Spleen (tissue), 11 donors: ENCODE measurements around the gene RERE. TPM values are rescaled to one million over a fixed set of nuclear protein-coding genes. Genes with fewer than 3 reads are reported as not detected.

ENCODE experiments used
- DNase-seq: peaks from one replicate; pipeline ENCODE4 v3.0.0-alpha.2; 2020
- H3K27ac ChIP-seq, 8 donors: fragments of 200-600 bp; sonication (generic) in 7 of 8; 1 replicate in 4 of 8; 2 replicates in 4 of 8; pipeline versions ENCODE4 v1.5.0 to v1.8.0; 2016 to 2021; ENCODE audit warnings: inconsistent platforms in 4 of 8, mild to moderate bottlenecking in 4 of 8, moderate library complexity in 1 of 8
- H3K27me3 ChIP-seq, 7 donors: fragments of 200-600 bp; sonication (generic) in 6 of 7; replicated peaks in 1 of 7; 1 replicate in 4 of 7; 2 replicates in 3 of 7; pipeline versions ENCODE4 v1.5.0 to v1.8.0; 2016 to 2021; ENCODE audit warnings: inconsistent platforms in 3 of 7, mild to moderate bottlenecking in 1 of 7
- H3K36me3 ChIP-seq, 6 donors: fragments of 200-600 bp; sonication (generic) in 5 of 6; 1 replicate in 4 of 6; 2 replicates in 2 of 6; pipeline versions ENCODE4 v1.5.0 to v1.8.0; 2016 to 2021; ENCODE audit warnings: inconsistent platforms in 2 of 6
- H3K4me1 ChIP-seq, 6 donors: fragments of 200-600 bp; sonication (generic) in 5 of 6; 1 replicate in 3 of 6; 2 replicates in 3 of 6; pipeline versions ENCODE4 v1.5.0 to v1.8.0; 2016 to 2021; ENCODE audit warnings: inconsistent platforms in 3 of 6
- H3K4me3 ChIP-seq, 8 donors: fragments of 200-600 bp; sonication (generic) in 7 of 8; 1 replicate in 4 of 8; 2 replicates in 4 of 8; pipeline versions ENCODE4 v1.5.0 to v1.8.0; 2016 to 2021; ENCODE audit warnings: inconsistent platforms in 4 of 8, mild to moderate bottlenecking in 4 of 8, moderate library complexity in 2 of 8
- H3K9me3 ChIP-seq, 8 donors: fragments of 200-600 bp; sonication (generic) in 7 of 8; 1 replicate in 4 of 8; 2 replicates in 4 of 8; pipeline versions ENCODE4 v1.5.0 to v1.8.0; 2016 to 2021; ENCODE audit warnings: inconsistent platforms in 4 of 8
- CTCF ChIP-seq, 11 experiments: fragments of 200-600 bp in 7 of 11; fragments of 450-650 bp in 4 of 11; sonication (generic) in 4 of 11; IDR thresholded peaks in 8 of 11; conservative IDR thresholded peaks in 3 of 11; 1 replicate in 7 of 11; 2 replicates in 4 of 11; pipeline versions ENCODE4 v1.4.0 to v1.8.0; 2016 to 2021; ENCODE audit warnings: antibody characterized with exemption in 11 of 11, inconsistent platforms in 4 of 11, mild to moderate bottlenecking in 1 of 11
- POLR2A ChIP-seq, 3 donors: fragments of 450-650 bp; IDR thresholded peaks; one replicate each; pipeline ENCODE4 v1.5.1; 2017; ENCODE audit warnings: antibody characterized with exemption in 3 of 3, mild to moderate bottlenecking in 1 of 3
- POLR2AphosphoS5 ChIP-seq, 3 donors: sonication (generic); formaldehyde crosslinking; IDR thresholded peaks; one replicate each; pipeline ENCODE4 v1.5.1; 2017; ENCODE audit warnings: antibody characterized with exemption in 3 of 3
- WGBS, 5 donors: extraction: QIAGEN DNeasy Blood & Tissue Kit in 3 of 5; methylation state at CpG; one replicate each; pipeline versions ENCODE4 v1.1.5 to v1.1.7; 2013 to 2018; 5-methylcytosine and 5-hydroxymethylcytosine counted together
- intact Hi-C: fragments of 100-400 bp; cut with DNase I; formaldehyde crosslinking; loops from one replicate; pipeline ENCODE4 v1.15.0; 2023; ENCODE audit warnings: low total_unique reads
- polyA plus RNA-seq, 3 donors: library from polyadenylated mRNA; stranded (reverse); fragments of 200-250 nt; gene quantifications; one replicate each; pipeline ENCODE4 v1.2.1, GENCODE V29; 2013
- total RNA-seq, 7 donors: library from RNA; depleted of rRNA in 3 of 7; stranded (reverse); fragments of >200 nt in 3 of 7; fragmentation: NEBNext Ultra II Directional in 4 of 7; extraction: Animal tissue kit (Norgen Biotek cat#: 25700) in 4 of 7; gene quantifications; one replicate each; pipeline versions ENCODE4 v1.1.0 to v1.2.1, GENCODE V29; 2016 to 2021
- donor health status: healthy with polysubstance abuse.
- donor health status: DM: no; HTN: no; CAD: no; lungs with moderate emphysema.
- donor health status: DM: no; HTN: no; CAD: no.
- donor health status: Bipolar disorder and iron deficiency.
- donor health status: healthy.
- donor health status: DM: no; HTN: no; CAD: no.
- donor health status: DM: yes; HTN: yes; CAD: no.

RERE gene
- total and polyA plus RNA-seq, 10 donors, result 10.3 to 149 (median 117) TPM

GRCh38 chr1:8497210-8497819 is 320.1 kb downstream of the RERE start:
- no peak for TF ChIP-seq POLR2A (IDR thresholded peaks at IDR 0.05)
- no peak for TF ChIP-seq POLR2AphosphoS5 (IDR thresholded peaks at IDR 0.05)
- TF ChIP-seq CTCF (IDR thresholded peaks at IDR 0.05 in 8 of 11, conservative IDR thresholded peaks at IDR 0.05 in 3 of 11), result no peak
- no peak for DNase-seq
- H3K27me3 ChIP-seq, result no peaks in the 10 kb centered on the region
- no peaks in the 10 kb centered on the region for H3K9me3 ChIP-seq
- WGBS, 5 donors, result 45 to 61% (median 51%) methylated on average over 3 of the region's 3 CpGs
- H3K27ac ChIP-seq, result peak overlapping the region in 7 of 8 donors; percentile 44 to 76 (median 71)
- peaks cover 0 to 48% (median 15%) of the 10 kb centered on the region in 6 donors for H3K36me3 ChIP-seq
- H3K4me3 ChIP-seq, result peak overlapping the region in 1 of 8 donors; percentile 20
- intact Hi-C loops, result no loop called here
- peaks cover 17 to 65% (median 36%) of the 10 kb centered on the region in 6 donors for H3K4me1 ChIP-seq

GRCh38 chr1:8496473-8496872 is 321.0 kb downstream of the RERE start:
- 68 to 83% (median 75%) methylated on average over 8 of the region's 8 CpGs for WGBS, 5 donors
- H3K27ac ChIP-seq, result peak overlapping the region in 5 of 8 donors; percentile 44 to 76 (median 72)
- DNase-seq, result no peak

GRCh38 chr1:8495928-8496401 is 321.5 kb downstream of the RERE start:
- DNase-seq, result no peak
- Histone ChIP-seq H3K9me3 (no peaks in the 10 kb centered on the region), H3K36me3 (peaks cover 0 to 52% (median 15%) of the 10 kb centered on the region in 6 donors), H3K27ac (peak overlapping the region in 4 of 8 donors; percentile 68 to 76 (median 74)), H3K27me3 (no peaks in the 10 kb centered on the region), H3K4me3 (no peak overlapping the region), H3K4me1 (peaks cover 17 to 68% (median 37%) of the 10 kb centered on the region in 6 donors)
- intact Hi-C loops, result no loop called here
- TF ChIP-seq CTCF (IDR thresholded peaks at IDR 0.05 in 8 of 11, conservative IDR thresholded peaks at IDR 0.05 in 3 of 11) (no peak), POLR2A (IDR thresholded peaks at IDR 0.05) (no peak), POLR2AphosphoS5 (IDR thresholded peaks at IDR 0.05) (no peak)
- 67 to 77% (median 75%) methylated on average over 6 of the region's 6 CpGs for WGBS, 5 donors

More at GRCh38 chr1:8496473-8496872, 321.0 kb downstream of the RERE start:
- Histone ChIP-seq H3K4me1 (peaks cover 17 to 68% (median 37%) of the 10 kb centered on the region in 6 donors), H3K4me3 (no peak overlapping the region), H3K9me3 (no peaks in the 10 kb centered on the region), H3K36me3 (peaks cover 0 to 48% (median 15%) of the 10 kb centered on the region in 6 donors), H3K27me3 (no peaks in the 10 kb centered on the region)
- intact Hi-C loops, result no loop called here
- no peak for TF ChIP-seq CTCF (IDR thresholded peaks at IDR 0.05 in 8 of 11, conservative IDR thresholded peaks at IDR 0.05 in 3 of 11)
- no peak for TF ChIP-seq POLR2A (IDR thresholded peaks at IDR 0.05)
- no peak for TF ChIP-seq POLR2AphosphoS5 (IDR thresholded peaks at IDR 0.05)

- WGBS, 5 donors, result 79 to 95% (median 90%) methylated on average over 3 of the region's 3 CpGs
- Histone ChIP-seq H3K27ac (peak overlapping the region in 1 of 8 donors; percentile 43), H3K4me3 (no peak overlapping the region), H3K27me3 (no peaks in the 10 kb centered on the region), H3K4me1 (peaks cover 17 to 68% (median 37%) of the 10 kb centered on the region in 6 donors), H3K9me3 (no peaks in the 10 kb centered on the region), H3K36me3 (peaks cover 0 to 55% (median 15%) of the 10 kb centered on the region in 6 donors)
- no peak for TF ChIP-seq CTCF (IDR thresholded peaks at IDR 0.05 in 8 of 11, conservative IDR thresholded peaks at IDR 0.05 in 3 of 11)
- TF ChIP-seq POLR2A (IDR thresholded peaks at IDR 0.05), result no peak
- TF ChIP-seq POLR2AphosphoS5 (IDR thresholded peaks at IDR 0.05), result no peak
- no peak for DNase-seq
- intact Hi-C loops, result no loop called here
Measured at GRCh38 chr1:8494681-8495080, 322.8 kb downstream of the RERE start.
